Suppressor macrophage treated with lipopolysaccharide for 1 hour (primary cell): Measurements from ENCODE around the gene KIAA1958.
"Not testable (repeated sequence)": the region's sequence is repeated elsewhere in the genome, so short reads cannot be mapped to it uniquely, and the experiment has no call there.

Experiments
- DNase-seq, 3 donors: peaks; one replicate each; pipeline ENCODE4 v3.0.0-alpha.2; 2020 to 2022

The KIAA1958 gene

GRCh38 chr9:112489876-112490666 is 3.4 kb downstream of the KIAA1958 start:
- DNase-seq: no peak

- DNase-seq: no peak
Observed at GRCh38 chr9:112493393-112494137, 6.9 kb downstream of the KIAA1958 start.

GRCh38 chr9:112494153-112494552 is 7.5 kb downstream of the KIAA1958 start:
- DNase-seq: no peak

GRCh38 chr9:112495614-112496013 is 9.0 kb downstream of the KIAA1958 start:
- DNase-seq: peak; percentile 18 to 65 (median 59)

- DNase-seq: peak; percentile 45 to 73 (median 67)
Observed at GRCh38 chr9:112496074-112496722, 9.6 kb downstream of the KIAA1958 start.

GRCh38 chr9:112500842-112501241 is 14.2 kb downstream of the KIAA1958 start:
- no peak for DNase-seq

GRCh38 chr9:112501287-112501686 is 14.7 kb downstream of the KIAA1958 start:
- no peak for DNase-seq

- no peak for DNase-seq
Observed at GRCh38 chr9:112502175-112502946, 15.7 kb downstream of the KIAA1958 start.

- DNase-seq: no peak
Observed at GRCh38 chr9:112503170-112503569, 16.5 kb downstream of the KIAA1958 start.

- DNase-seq: no peak
Observed at GRCh38 chr9:112505086-112505485, 18.5 kb downstream of the KIAA1958 start.

GRCh38 chr9:112505607-112506006 is 19.0 kb downstream of the KIAA1958 start:
- no peak for DNase-seq

- no peak for DNase-seq
Observed at GRCh38 chr9:112506571-112506970, 19.9 kb downstream of the KIAA1958 start.

GRCh38 chr9:112507001-112507680 is 20.5 kb downstream of the KIAA1958 start:
- DNase-seq: no peak

GRCh38 chr9:112508377-112508776 is 21.8 kb downstream of the KIAA1958 start:
- DNase-seq: no peak

- not testable (repeated sequence) for DNase-seq
Observed at GRCh38 chr9:112512377-112512776, 25.8 kb downstream of the KIAA1958 start.

GRCh38 chr9:112516769-112517168 is 30.1 kb downstream of the KIAA1958 start:
- no peak for DNase-seq

GRCh38 chr9:112520069-112520468 is 33.4 kb downstream of the KIAA1958 start:
- no peak for DNase-seq

GRCh38 chr9:112520656-112521055 is 34.0 kb downstream of the KIAA1958 start:
- DNase-seq: no peak

- DNase-seq: no peak
Observed at GRCh38 chr9:112526973-112527372, 40.3 kb downstream of the KIAA1958 start.

GRCh38 chr9:112527959-112528358 is 41.3 kb downstream of the KIAA1958 start:
- no peak for DNase-seq

GRCh38 chr9:112529316-112529715 is 42.7 kb downstream of the KIAA1958 start:
- DNase-seq: no peak

- DNase-seq: peak in 1 of 3 donors; percentile 30
Observed at GRCh38 chr9:112530751-112531205, 44.2 kb downstream of the KIAA1958 start.
